ENCODE data around the gene SNX27.

GRCh38 chr1:151702936-151703335, 91.1 kb downstream of the SNX27 start:
- TF ChIP-seq CTCF (conservative IDR thresholded peaks at IDR 0.05 in 1 of 2, IDR thresholded peaks at IDR 0.05 in 1 of 2; ENCODE audit: low read depth in 1 of 2, low read length in 2 of 2) (no peak), EZH2 (IDR thresholded peaks at IDR 0.05; ENCODE audit: low read length, missing control alignments) (no peak)

All from fibroblast of lung (primary cell).